NCI-H510A treated with DMSO at 0.1 percent for 48 hours (cell line): ENCODE results near the gene IFNAR1.
"Not testable (repeated sequence)": the region's sequence is repeated elsewhere in the genome, so short reads cannot be mapped to it uniquely, and the experiment has no call there.

Source experiments
- DNase-seq: peaks from one replicate; lab custom pipeline; 2025; lab: John Stamatoyannopoulos, UW

The IFNAR1 gene

DNA sequence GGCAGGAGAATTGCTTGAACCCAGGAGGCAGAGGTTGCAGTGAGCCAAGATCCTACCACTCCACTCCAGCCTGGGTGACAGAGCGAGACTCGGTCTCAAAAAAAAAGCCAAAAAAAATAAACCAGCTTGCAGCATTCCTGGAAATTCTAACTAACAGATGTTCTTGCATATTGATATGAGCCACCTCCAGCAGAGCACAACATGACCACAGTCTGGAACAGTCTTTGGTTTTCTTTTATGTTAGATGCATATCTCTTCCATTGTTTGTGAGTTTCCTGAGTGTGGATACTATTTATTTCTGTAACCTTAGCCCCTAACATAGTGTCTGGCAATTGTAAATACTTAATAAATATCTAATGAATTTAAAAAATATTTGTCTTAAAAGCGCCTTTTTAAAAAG, 23.9 kb downstream of the IFNAR1 start:
- DNase-seq, result no peak

GRCh38 chr21:33350676-33351075, 25.9 kb downstream of the IFNAR1 start:
- DNase-seq, result no peak

GRCh38 chr21:33355355-33355754, 30.6 kb downstream of the IFNAR1 start:
- no peak for DNase-seq

GRCh38 chr21:33355996-33356395, 31.2 kb downstream of the IFNAR1 start:
- no peak for DNase-seq

DNA sequence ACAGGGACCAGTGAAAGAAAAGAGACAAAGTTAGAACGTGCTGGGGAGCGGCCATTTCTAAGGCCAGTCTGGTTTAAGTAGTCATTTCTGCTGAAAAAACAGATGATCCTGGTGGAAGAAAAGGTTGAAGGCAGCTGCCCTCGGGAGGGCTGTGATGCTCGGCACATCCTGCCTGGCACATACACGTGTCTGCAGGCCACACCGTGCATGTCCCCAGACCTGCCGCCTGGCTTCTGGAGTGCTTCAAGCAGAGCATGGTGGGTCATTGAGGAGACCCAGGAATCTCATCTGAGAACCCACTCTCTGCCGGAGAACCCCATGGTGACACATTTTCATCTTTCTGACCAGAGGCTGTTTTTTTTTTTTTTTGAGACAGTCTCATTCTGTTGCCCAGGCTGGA, 32.4 kb downstream of the IFNAR1 start:
- DNase-seq, result no peak

- DNase-seq, result no peak
These were observed 34.7 kb downstream of the IFNAR1 start for GRCh38 chr21:33359446-33359845.

GRCh38 chr21:33360281-33360680, 35.5 kb downstream of the IFNAR1 start:
- no peak for DNase-seq

- peak; percentile 94 for DNase-seq
These were observed 36.3 kb downstream of the IFNAR1 start for GRCh38 chr21:33360881-33361602.

DNA sequence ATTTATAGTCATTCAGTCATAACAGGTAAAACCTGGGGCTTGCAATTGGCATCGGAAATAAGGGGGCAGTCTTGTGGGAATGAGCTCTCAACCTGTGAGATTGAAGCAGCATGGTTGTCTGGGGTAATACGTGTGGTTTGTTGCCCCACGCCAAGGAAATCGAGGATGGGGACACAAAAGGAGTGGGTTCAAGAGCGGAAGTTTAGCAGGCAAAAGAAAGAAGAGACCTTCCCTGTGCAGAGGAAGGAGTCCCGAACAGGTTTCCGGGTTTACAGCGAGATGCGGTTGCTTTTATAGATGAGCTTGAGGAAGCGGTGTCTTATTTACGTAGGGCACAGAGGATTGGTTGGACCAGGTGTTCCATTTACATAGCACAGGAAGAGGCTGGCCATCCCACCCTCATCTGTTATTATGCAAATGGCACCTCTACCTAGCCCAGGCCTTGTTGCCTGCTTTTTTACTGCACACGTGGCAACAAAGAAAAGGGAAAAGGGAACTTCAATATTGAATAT, 37.3 kb downstream of the IFNAR1 start:
- peak; percentile 48 for DNase-seq

- not testable (repeated sequence) for DNase-seq
These were observed 39.3 kb downstream of the IFNAR1 start for GRCh38 chr21:33363911-33364609.

- no peak for DNase-seq
These were observed 40.1 kb downstream of the IFNAR1 start for GRCh38 chr21:33364830-33365229.

GRCh38 chr21:33367309-33367973, 42.7 kb downstream of the IFNAR1 start:
- no peak for DNase-seq

DNA sequence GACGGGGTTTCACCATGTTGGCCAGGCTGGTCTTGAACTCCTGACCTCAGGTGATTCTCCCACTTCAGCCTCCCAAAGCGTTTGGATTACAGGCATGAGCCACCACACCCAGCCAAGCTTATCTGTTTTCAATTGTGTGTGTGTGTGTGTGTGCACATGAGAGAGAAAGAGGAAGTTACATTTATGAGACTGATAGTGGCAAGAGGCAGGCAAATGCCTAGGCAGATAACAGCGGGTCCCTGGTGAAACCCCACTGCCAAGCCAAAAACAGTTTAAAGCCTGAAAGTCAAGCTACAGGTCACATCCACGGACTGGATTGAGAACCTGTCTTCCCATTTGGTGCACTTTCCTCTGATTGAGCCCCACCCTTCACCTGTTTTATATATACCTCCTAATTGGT, 43.4 kb downstream of the IFNAR1 start:
- no peak for DNase-seq

- DNase-seq, result no peak
These were observed 43.8 kb downstream of the IFNAR1 start for GRCh38 chr21:33368576-33368975.

GRCh38 chr21:33369586-33369985, 44.8 kb downstream of the IFNAR1 start:
- DNase-seq, result no peak

GRCh38 chr21:33370305-33370704, 45.5 kb downstream of the IFNAR1 start:
- DNase-seq, result no peak

- DNase-seq, result no peak
These were observed 46.6 kb downstream of the IFNAR1 start for GRCh38 chr21:33371366-33371765.

DNA sequence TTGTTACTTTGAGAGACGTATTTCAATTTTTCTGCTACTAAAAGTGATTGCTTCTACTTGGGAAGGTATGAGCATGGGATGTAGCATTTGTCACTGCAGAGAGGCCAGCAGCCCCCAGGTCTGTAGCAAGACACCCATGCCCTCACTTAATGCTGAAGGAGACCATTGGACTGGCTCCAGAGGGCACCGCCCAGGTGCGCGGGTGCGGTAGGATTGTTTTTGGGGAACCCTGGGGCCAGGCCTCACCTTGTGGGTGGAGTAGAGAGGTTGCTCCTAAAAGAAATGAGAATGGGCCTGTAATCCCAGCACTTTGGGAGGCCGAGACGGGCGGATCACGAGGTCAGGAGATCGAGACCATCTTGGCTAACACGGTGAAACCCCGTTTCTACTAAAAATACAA, 47.8 kb downstream of the IFNAR1 start:
- DNase-seq, result no peak

DNA sequence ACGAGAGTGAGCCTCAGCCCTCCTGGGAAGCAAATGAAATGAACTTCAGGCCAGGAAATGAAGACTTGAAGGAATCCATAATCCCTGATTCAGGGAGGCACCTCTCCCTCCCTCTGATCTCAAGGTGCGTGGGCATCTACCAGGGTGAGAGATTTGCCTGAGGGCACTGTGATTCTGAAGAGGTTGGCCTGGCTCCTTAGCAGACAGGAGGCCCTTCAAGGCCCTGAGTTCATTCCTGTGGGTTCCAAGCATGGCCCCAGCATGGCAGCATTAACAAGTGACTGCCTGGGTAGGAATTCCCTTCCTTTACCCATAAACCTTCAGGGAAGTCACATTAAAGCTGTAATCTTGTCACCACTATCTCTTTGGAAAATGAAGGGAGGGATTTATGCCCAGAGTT, 48.7 kb downstream of the IFNAR1 start:
- no peak for DNase-seq

- DNase-seq, result no peak
These were observed 49.3 kb downstream of the IFNAR1 start for GRCh38 chr21:33374080-33374449.

DNA sequence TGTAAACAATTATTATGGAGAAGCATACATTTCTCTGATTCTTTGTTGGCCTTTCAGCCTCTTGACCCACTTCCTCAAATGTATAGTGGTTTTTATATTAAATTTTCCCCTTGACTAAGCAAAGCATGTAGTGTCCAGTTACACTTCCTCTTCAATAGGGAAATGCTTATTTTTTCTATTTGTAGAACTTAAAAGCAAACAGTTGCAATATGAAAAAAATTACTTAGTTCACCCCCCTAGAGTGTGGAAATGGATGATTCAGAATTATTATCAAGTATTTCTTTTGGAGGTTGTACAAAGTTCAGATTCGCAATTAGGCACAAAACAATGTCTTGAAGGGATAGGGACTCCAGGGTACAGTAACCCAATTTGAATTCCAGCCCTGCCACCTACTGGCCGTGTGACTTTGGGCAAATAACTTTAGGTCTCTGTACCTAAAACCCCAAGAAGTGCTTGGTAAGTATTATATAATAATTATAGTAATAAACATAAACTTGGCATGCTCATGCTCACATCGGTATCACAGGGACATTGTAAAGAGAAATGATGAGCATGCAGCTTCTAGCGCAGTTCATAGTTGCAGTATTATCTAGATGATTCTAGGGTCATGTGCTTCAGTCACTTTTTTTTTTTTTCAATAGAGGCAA, 49.8 kb downstream of the IFNAR1 start:
- no peak for DNase-seq

- no peak for DNase-seq
These were observed 50.4 kb downstream of the IFNAR1 start for GRCh38 chr21:33375101-33375644.
